ENCODE measurements around the gene NELL2.

The NELL2 gene

GRCh38 chr12:44778863-44779262, 97.3 kb downstream of the NELL2 start:
- no peak for DNase-seq (ENCODE audit: low read depth, low spot score)
- no peak overlapping the region for H3K4me3 ChIP-seq
- H3K36me3 ChIP-seq (ENCODE audit: insufficient read depth, low read length): peaks cover 43% of the 10 kb centered on the region
- H3K9me3 ChIP-seq (ENCODE audit: low read depth, low read length): no peaks in the 10 kb centered on the region; the same call in 1 of the 2 replicates
- no peak for TF ChIP-seq EZH2 (IDR thresholded peaks at IDR 0.05)
- TF ChIP-seq FOXP2 (optimal IDR thresholded peaks at IDR 0.05; ENCODE audit: control extremely low read depth, extremely low read length, insufficient read depth): no peak
- TF ChIP-seq POLR2AphosphoS5 (IDR thresholded peaks at IDR 0.05; ENCODE audit: borderline replicate concordance, low read depth, low read length): no peak
- H3K27ac ChIP-seq: no peak overlapping the region
- no peak overlapping the region for H3K9ac ChIP-seq (ENCODE audit: insufficient read length)

DNA sequence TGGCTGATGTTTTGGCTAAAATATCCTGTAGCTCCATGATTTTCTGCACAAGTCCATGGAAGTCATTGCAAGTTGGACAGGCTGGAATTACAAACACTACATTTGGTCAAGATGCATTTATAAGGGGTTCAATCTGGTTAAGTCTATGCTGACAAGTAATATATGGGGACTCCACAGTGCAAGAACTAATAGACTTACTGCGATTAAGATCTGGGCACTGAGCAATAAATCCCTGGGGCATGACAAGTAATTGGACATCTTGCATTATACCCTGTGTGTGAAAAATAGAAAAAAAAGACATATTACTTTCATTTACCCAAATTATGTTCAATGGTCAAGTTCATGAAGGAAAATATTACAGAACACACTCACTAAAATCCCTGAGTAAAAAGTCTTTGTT, 99.1 kb downstream of the NELL2 start:
- Histone ChIP-seq H3K4me3 (no peak overlapping the region), H3K9me3 (ENCODE audit: low read depth, low read length) (no peaks in the 10 kb centered on the region; the same call in 1 of the 2 replicates), H3K9ac (ENCODE audit: insufficient read length) (no peak overlapping the region), H3K36me3 (ENCODE audit: insufficient read depth, low read length) (peaks cover 46% of the 10 kb centered on the region), H3K27ac (no peak overlapping the region)
- TF ChIP-seq FOXP2 (optimal IDR thresholded peaks at IDR 0.05; ENCODE audit: control extremely low read depth, extremely low read length, insufficient read depth) (no peak), EZH2 (IDR thresholded peaks at IDR 0.05) (no peak), POLR2AphosphoS5 (IDR thresholded peaks at IDR 0.05; ENCODE audit: borderline replicate concordance, low read depth, low read length) (no peak)
- no peak for DNase-seq (ENCODE audit: low read depth, low spot score)

DNA sequence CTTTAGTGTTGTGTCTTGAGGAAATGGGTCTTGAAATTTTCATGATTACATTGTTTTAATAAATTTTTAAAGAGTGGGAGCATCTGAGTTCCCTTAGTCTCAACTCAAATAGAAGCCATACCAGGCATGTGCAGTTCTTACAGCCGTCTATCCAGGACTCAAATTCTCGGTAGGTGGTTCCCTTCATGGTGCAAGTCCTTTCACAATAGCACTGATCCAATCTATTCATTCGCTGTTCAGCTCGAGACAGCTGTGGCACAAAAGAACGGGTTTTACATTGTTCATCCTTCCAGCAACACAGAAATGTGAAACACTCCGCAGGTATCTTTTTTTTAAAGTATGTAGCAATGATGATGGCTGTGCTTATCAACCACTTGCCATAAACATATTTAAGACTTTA, 100.2 kb downstream of the NELL2 start:
- Histone ChIP-seq H3K9me3 (ENCODE audit: low read depth, low read length) (no peaks in the 10 kb centered on the region), H3K4me3 (no peak overlapping the region), H3K9ac (ENCODE audit: insufficient read length) (no peak overlapping the region), H3K36me3 (ENCODE audit: insufficient read depth, low read length) (peaks cover 46% of the 10 kb centered on the region), H3K27ac (no peak overlapping the region)
- TF ChIP-seq EZH2 (IDR thresholded peaks at IDR 0.05) (no peak), POLR2AphosphoS5 (IDR thresholded peaks at IDR 0.05; ENCODE audit: borderline replicate concordance, low read depth, low read length) (no peak), FOXP2 (optimal IDR thresholded peaks at IDR 0.05; ENCODE audit: control extremely low read depth, extremely low read length, insufficient read depth) (no peak)
- DNase-seq (ENCODE audit: low read depth, low spot score): no peak

- TF ChIP-seq FOXP2 (optimal IDR thresholded peaks at IDR 0.05; ENCODE audit: control extremely low read depth, extremely low read length, insufficient read depth) (no peak), EZH2 (IDR thresholded peaks at IDR 0.05) (no peak), POLR2AphosphoS5 (IDR thresholded peaks at IDR 0.05; ENCODE audit: borderline replicate concordance, low read depth, low read length) (no peak)
- no peaks in the 10 kb centered on the region for H3K9me3 ChIP-seq (ENCODE audit: low read depth, low read length)
- H3K4me3 ChIP-seq: no peak overlapping the region
- H3K27ac ChIP-seq: no peak overlapping the region
- peaks cover 46% of the 10 kb centered on the region for H3K36me3 ChIP-seq (ENCODE audit: insufficient read depth, low read length)
- no peak for DNase-seq (ENCODE audit: low read depth, low spot score)
- no peak overlapping the region for H3K9ac ChIP-seq (ENCODE audit: insufficient read length)
Measured at GRCh38 chr12:44774815-44775411, 101.2 kb downstream of the NELL2 start.

- no peak overlapping the region for H3K9ac ChIP-seq (ENCODE audit: insufficient read length)
- DNase-seq (ENCODE audit: low read depth, low spot score): no peak
- TF ChIP-seq FOXP2 (optimal IDR thresholded peaks at IDR 0.05; ENCODE audit: control extremely low read depth, extremely low read length, insufficient read depth): no peak
- no peak for TF ChIP-seq POLR2AphosphoS5 (IDR thresholded peaks at IDR 0.05; ENCODE audit: borderline replicate concordance, low read depth, low read length)
- no peak for TF ChIP-seq EZH2 (IDR thresholded peaks at IDR 0.05)
Measured at GRCh38 chr12:44771485-44772021, 104.6 kb downstream of the NELL2 start.

GRCh38 chr12:44765796-44766195, 110.3 kb downstream of the NELL2 start:
- DNase-seq (ENCODE audit: low read depth, low spot score): no peak
- Histone ChIP-seq H3K36me3 (ENCODE audit: insufficient read depth, low read length) (0 out of 2 replicates have a peak, but pooled peaks cover 3% of the 10 kb centered on the region), H3K27ac (no peak overlapping the region), H3K9me3 (ENCODE audit: low read depth, low read length) (no peaks in the 10 kb centered on the region), H3K9ac (ENCODE audit: insufficient read length) (no peak overlapping the region), H3K4me3 (no peak overlapping the region)
- TF ChIP-seq FOXP2 (optimal IDR thresholded peaks at IDR 0.05; ENCODE audit: control extremely low read depth, extremely low read length, insufficient read depth): no peak
- TF ChIP-seq EZH2 (IDR thresholded peaks at IDR 0.05): no peak
- no peak for TF ChIP-seq POLR2AphosphoS5 (IDR thresholded peaks at IDR 0.05; ENCODE audit: borderline replicate concordance, low read depth, low read length)

More at GRCh38 chr12:44771485-44772021, 104.6 kb downstream of the NELL2 start:
- H3K27ac ChIP-seq: no peak overlapping the region
- H3K4me3 ChIP-seq: no peak overlapping the region
- H3K36me3 ChIP-seq (ENCODE audit: insufficient read depth, low read length): peaks cover 23% of the 10 kb centered on the region
- no peaks in the 10 kb centered on the region for H3K9me3 ChIP-seq (ENCODE audit: low read depth, low read length)

DNA sequence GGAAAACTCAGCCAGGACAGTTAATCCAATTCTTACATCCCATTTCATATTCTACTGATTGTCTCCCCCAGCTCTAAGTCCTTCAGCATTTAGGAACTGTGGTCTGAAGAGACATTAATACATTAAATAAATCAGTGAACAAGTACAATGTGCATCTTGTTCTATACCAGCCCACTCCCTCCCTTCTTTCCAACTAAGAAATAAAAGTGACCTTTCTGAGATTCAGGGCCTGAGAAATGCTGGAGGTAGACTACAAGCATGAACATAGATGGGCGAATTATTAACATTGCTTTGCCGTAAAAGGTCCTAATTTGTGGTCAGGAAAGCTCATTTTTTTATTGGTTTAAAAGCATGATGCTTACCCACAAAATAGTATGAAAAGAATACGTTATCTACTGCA, 113.1 kb downstream of the NELL2 start:
- no peak overlapping the region for H3K9ac ChIP-seq (ENCODE audit: insufficient read length)
- no peaks in the 10 kb centered on the region for H3K9me3 ChIP-seq (ENCODE audit: low read depth, low read length)
- DNase-seq (ENCODE audit: low read depth, low spot score): no peak
- TF ChIP-seq FOXP2 (optimal IDR thresholded peaks at IDR 0.05; ENCODE audit: control extremely low read depth, extremely low read length, insufficient read depth) (no peak), EZH2 (IDR thresholded peaks at IDR 0.05) (no peak), POLR2AphosphoS5 (IDR thresholded peaks at IDR 0.05; ENCODE audit: borderline replicate concordance, low read depth, low read length) (no peak)
- no peak overlapping the region for H3K27ac ChIP-seq
- no peak overlapping the region for H3K4me3 ChIP-seq
- peaks cover 12% of the 10 kb centered on the region; the same call in 1 of the 2 replicates for H3K36me3 ChIP-seq (ENCODE audit: insufficient read depth, low read length)

- H3K4me3 ChIP-seq: no peak overlapping the region
- TF ChIP-seq POLR2AphosphoS5 (IDR thresholded peaks at IDR 0.05; ENCODE audit: borderline replicate concordance, low read depth, low read length) (no peak), EZH2 (IDR thresholded peaks at IDR 0.05) (no peak), FOXP2 (optimal IDR thresholded peaks at IDR 0.05; ENCODE audit: control extremely low read depth, extremely low read length, insufficient read depth) (no peak)
- H3K9ac ChIP-seq (ENCODE audit: insufficient read length): no peak overlapping the region
- H3K36me3 ChIP-seq (ENCODE audit: insufficient read depth, low read length): peaks cover 12% of the 10 kb centered on the region; the same call in 1 of the 2 replicates
- no peak overlapping the region for H3K27ac ChIP-seq
- no peaks in the 10 kb centered on the region for H3K9me3 ChIP-seq (ENCODE audit: low read depth, low read length)
- DNase-seq (ENCODE audit: low read depth, low spot score): no peak
Measured at GRCh38 chr12:44759289-44759688, 116.8 kb downstream of the NELL2 start.

All from SK-N-MC (cell line).